ENCODE measurements around the gene INPP4B.

DNA sequence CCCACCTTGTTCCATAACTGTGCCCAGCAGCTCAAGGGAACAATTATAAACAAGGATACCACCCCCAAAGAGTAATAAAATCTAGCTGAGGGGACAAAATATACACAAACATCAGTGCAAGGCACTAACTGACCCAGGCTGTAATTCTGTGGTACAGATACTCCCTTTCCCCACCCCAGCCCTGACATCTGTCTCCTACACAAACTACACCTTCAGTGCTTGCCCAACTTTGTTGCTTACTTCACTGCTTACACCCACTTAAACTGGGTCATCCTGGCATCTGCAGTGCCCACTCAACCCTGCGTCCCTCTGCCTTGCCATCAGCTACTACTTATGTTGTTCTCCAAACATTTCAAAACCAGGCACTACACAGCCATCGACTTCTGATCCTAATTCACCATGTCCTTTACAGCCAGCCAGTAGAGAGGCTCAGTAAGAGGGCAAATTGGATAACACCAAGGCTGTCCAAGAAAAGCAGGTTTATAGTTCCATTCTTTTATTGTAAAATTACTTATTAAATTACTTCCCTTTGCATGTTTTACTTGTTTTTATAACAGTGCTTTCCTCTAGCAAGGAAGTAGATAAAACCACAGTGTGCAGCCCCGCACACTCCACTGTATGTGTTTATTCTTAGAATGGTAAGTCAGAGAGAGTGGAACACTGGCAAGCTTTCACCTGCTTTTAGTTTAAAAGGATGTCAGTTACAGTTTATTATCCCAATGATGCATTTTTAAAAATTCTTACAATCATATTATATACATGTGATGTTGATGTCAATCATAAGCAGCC, 149.6 kb downstream of the INPP4B start:
- no peak for TF ChIP-seq EZH2 (IDR thresholded peaks at IDR 0.05; ENCODE audit: borderline replicate concordance, low read depth, low read length, severe bottlenecking)
- TF ChIP-seq, protein P1, sequence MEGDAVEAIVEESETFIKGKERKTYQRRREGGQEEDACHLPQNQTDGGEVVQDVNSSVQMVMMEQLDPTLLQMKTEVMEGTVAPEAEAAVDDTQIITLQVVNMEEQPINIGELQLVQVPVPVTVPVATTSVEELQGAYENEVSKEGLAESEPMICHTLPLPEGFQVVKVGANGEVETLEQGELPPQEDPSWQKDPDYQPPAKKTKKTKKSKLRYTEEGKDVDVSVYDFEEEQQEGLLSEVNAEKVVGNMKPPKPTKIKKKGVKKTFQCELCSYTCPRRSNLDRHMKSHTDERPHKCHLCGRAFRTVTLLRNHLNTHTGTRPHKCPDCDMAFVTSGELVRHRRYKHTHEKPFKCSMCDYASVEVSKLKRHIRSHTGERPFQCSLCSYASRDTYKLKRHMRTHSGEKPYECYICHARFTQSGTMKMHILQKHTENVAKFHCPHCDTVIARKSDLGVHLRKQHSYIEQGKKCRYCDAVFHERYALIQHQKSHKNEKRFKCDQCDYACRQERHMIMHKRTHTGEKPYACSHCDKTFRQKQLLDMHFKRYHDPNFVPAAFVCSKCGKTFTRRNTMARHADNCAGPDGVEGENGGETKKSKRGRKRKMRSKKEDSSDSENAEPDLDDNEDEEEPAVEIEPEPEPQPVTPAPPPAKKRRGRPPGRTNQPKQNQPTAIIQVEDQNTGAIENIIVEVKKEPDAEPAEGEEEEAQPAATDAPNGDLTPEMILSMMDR (IDR thresholded peaks at IDR 0.05; ENCODE audit: borderline replicate concordance, extremely low read depth, low read length, poor library complexity, severe bottlenecking) = no peak

Measured in DND-41 (cell line).